ENCODE data around the gene CCDC33.

Gene CCDC33

DNA sequence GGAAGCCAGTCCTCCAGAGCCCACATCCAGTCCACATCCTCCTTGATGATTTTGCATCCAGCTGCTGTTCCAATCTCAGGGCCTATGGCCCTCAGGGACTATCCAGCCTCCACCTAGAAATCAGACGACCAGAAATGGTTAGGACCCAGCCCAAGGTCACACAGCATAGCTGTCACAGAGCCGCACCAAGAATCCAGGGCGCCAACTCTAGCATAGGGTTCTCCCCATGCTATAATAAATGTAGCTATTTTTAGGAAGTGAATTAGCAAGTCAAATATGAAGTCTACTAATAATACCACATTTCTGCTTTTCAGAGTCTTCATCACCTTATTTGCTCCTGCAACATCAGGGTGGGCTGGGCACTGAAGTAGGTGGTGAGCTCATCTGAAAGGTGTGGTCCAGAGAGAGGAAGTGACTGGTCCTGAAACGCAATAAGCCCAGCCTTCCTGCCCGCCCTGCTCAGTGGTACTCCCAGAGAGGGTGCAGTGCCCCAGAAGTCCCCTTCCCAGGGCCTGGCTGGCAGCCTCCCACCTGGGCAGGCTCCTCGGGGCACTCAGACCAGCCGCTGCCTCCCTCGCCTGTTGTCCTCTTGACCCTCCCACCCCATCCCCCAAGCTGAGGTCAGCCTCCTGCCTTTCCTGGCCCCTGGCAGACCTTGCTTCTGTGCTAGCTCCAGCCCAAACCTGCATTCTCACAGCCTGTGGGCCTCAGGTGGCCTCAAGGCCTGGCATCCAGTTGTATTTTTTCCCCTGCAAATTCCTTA, 148.9 kb downstream of the CCDC33 start:
- peak; percentile 53 for DNase-seq

- DNase-seq: no peak
Observed at GRCh38 chr15:74385733-74386132, 149.6 kb downstream of the CCDC33 start.

Measured in CD4-positive, alpha-beta T cell treated with Interleukin-10 for 1 hour (primary cell).